Mucosa of stomach (tissue), 1 donor: ENCODE data around the gene PUM2.

ENCODE experiments used
- H3K27me3 ChIP-seq: one replicate; pipeline ENCODE4 v1.7.0; 2013; ENCODE audit warnings: mild to moderate bottlenecking, low read length; ENCODE audit not compliant: control insufficient read depth, insufficient read depth
- H3K36me3 ChIP-seq: one replicate; pipeline ENCODE4 v1.7.0; 2013; ENCODE audit warnings: low read length; ENCODE audit not compliant: control insufficient read depth, insufficient read depth
- H3K4me1 ChIP-seq: one replicate; pipeline ENCODE4 v1.7.0; 2013; ENCODE audit warnings: mild to moderate bottlenecking, low read length; ENCODE audit not compliant: control insufficient read depth, insufficient read depth
- H3K4me3 ChIP-seq: one replicate; pipeline ENCODE4 v1.7.0; 2013; ENCODE audit warnings: low read length
- H3K9ac ChIP-seq: one replicate; pipeline ENCODE4 v1.7.0; 2013; ENCODE audit warnings: mild to moderate bottlenecking, low read length, moderate library complexity
- H3K9me3 ChIP-seq: one replicate; pipeline ENCODE4 v1.7.0; 2013; ENCODE audit warnings: mild to moderate bottlenecking, low read length, moderate library complexity; ENCODE audit not compliant: control insufficient read depth
- donor health status: Pancreatic carcinoma.

The PUM2 gene

GRCh38 chr2:20350753-20351554 lies at the start of gene PUM2:
PUM2 (minus strand) TSS chr2:20350844; CDS start chr2:20327360, 23,484 bp downstream.
- Histone ChIP-seq H3K9me3 (no peaks in the 10 kb centered on the region), H3K36me3 (no peaks in the 10 kb centered on the region), H3K27me3 (no peaks in the 10 kb centered on the region), H3K4me1 (peaks cover 41% of the 10 kb centered on the region), H3K4me3 (peak within 1 kb of the TSS; percentile 76), H3K9ac (peak within 1 kb of the TSS; percentile 89)

- Histone ChIP-seq H3K4me3 (no peak overlapping the region), H3K27me3 (no peaks in the 10 kb centered on the region), H3K4me1 (no peaks in the 10 kb centered on the region), H3K9me3 (no peaks in the 10 kb centered on the region), H3K9ac (no peak overlapping the region), H3K36me3 (no peaks in the 10 kb centered on the region)
These were observed 49.7 kb upstream of the PUM2 start for GRCh38 chr2:20400306-20400705.

GRCh38 chr2:20398956-20399567 lies 48.4 kb upstream of the PUM2 start:
- no peaks in the 10 kb centered on the region for H3K4me1 ChIP-seq
- H3K9ac ChIP-seq = peak overlapping the region; percentile 22
- H3K27me3 ChIP-seq = no peaks in the 10 kb centered on the region
- no peaks in the 10 kb centered on the region for H3K36me3 ChIP-seq
- H3K9me3 ChIP-seq = no peaks in the 10 kb centered on the region
- H3K4me3 ChIP-seq = no peak overlapping the region

- H3K36me3 ChIP-seq = no peaks in the 10 kb centered on the region
- H3K4me1 ChIP-seq = no peaks in the 10 kb centered on the region
These were observed 47.3 kb upstream of the PUM2 start for GRCh38 chr2:20397811-20398447.

GRCh38 chr2:20396356-20397000 lies 45.8 kb upstream of the PUM2 start:
- Histone ChIP-seq H3K4me3 (no peak overlapping the region), H3K4me1 (no peaks in the 10 kb centered on the region), H3K27me3 (peaks cover 2% of the 10 kb centered on the region), H3K36me3 (no peaks in the 10 kb centered on the region), H3K9me3 (no peaks in the 10 kb centered on the region), H3K9ac (no peak overlapping the region)

More at GRCh38 chr2:20397811-20398447, 47.3 kb upstream of the PUM2 start:
- H3K9me3 ChIP-seq = no peaks in the 10 kb centered on the region
- H3K4me3 ChIP-seq = no peak overlapping the region
- H3K9ac ChIP-seq = no peak overlapping the region
- no peaks in the 10 kb centered on the region for H3K27me3 ChIP-seq

- Histone ChIP-seq H3K36me3 (no peaks in the 10 kb centered on the region), H3K9me3 (no peaks in the 10 kb centered on the region), H3K27me3 (peaks cover 10% of the 10 kb centered on the region), H3K4me1 (no peaks in the 10 kb centered on the region), H3K4me3 (no peak overlapping the region), H3K9ac (no peak overlapping the region)
These were observed 43.3 kb upstream of the PUM2 start for GRCh38 chr2:20393986-20394385.

- Histone ChIP-seq H3K9ac (no peak overlapping the region), H3K4me3 (no peak overlapping the region)
These were observed 41.5 kb upstream of the PUM2 start for GRCh38 chr2:20391951-20392699.

GRCh38 chr2:20390524-20391123 lies 40.0 kb upstream of the PUM2 start:
- H3K9me3 ChIP-seq = no peaks in the 10 kb centered on the region
- H3K27me3 ChIP-seq = peaks cover 10% of the 10 kb centered on the region
- no peak overlapping the region for H3K4me3 ChIP-seq
- no peaks in the 10 kb centered on the region for H3K4me1 ChIP-seq
- H3K9ac ChIP-seq = no peak overlapping the region
- H3K36me3 ChIP-seq = no peaks in the 10 kb centered on the region

More at GRCh38 chr2:20391951-20392699, 41.5 kb upstream of the PUM2 start:
- no peaks in the 10 kb centered on the region for H3K36me3 ChIP-seq
- H3K27me3 ChIP-seq = peaks cover 10% of the 10 kb centered on the region
- no peaks in the 10 kb centered on the region for H3K4me1 ChIP-seq
- no peaks in the 10 kb centered on the region for H3K9me3 ChIP-seq

GRCh38 chr2:20384953-20385352 lies 34.3 kb upstream of the PUM2 start:
- no peaks in the 10 kb centered on the region for H3K4me1 ChIP-seq
- H3K9ac ChIP-seq = no peak overlapping the region
- H3K27me3 ChIP-seq = no peaks in the 10 kb centered on the region
- no peak overlapping the region for H3K4me3 ChIP-seq
- no peaks in the 10 kb centered on the region for H3K36me3 ChIP-seq
- no peaks in the 10 kb centered on the region for H3K9me3 ChIP-seq

GRCh38 chr2:20382965-20383810 lies 32.5 kb upstream of the PUM2 start:
- H3K27me3 ChIP-seq = no peaks in the 10 kb centered on the region
- H3K9ac ChIP-seq = no peak overlapping the region
- no peaks in the 10 kb centered on the region for H3K9me3 ChIP-seq
- no peaks in the 10 kb centered on the region for H3K36me3 ChIP-seq
- H3K4me3 ChIP-seq = no peak overlapping the region
- peaks cover 7% of the 10 kb centered on the region for H3K4me1 ChIP-seq
